ENCODE measurements around the gene SLC34A2.

DNA sequence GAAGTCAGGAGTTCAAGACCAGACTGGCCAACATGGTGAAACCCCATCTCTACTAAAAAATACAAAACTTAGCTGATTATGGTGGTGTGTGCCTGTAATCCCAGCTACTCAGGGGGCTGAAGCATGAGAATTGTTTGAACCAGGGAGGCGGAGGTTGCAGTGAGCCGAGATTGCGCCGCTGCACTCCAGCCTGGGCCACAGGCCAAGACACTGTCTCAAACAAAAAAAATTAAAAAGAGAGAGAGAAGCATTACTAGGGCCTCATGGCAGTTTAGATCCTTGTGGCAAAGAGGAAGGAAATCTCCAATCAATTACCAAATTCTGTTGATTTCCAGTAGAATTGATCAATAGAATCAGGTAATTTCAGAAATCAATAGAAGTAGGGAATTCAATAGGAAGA lies 16.8 kb upstream of the SLC34A2 start:
- TF ChIP-seq, protein P1, sequence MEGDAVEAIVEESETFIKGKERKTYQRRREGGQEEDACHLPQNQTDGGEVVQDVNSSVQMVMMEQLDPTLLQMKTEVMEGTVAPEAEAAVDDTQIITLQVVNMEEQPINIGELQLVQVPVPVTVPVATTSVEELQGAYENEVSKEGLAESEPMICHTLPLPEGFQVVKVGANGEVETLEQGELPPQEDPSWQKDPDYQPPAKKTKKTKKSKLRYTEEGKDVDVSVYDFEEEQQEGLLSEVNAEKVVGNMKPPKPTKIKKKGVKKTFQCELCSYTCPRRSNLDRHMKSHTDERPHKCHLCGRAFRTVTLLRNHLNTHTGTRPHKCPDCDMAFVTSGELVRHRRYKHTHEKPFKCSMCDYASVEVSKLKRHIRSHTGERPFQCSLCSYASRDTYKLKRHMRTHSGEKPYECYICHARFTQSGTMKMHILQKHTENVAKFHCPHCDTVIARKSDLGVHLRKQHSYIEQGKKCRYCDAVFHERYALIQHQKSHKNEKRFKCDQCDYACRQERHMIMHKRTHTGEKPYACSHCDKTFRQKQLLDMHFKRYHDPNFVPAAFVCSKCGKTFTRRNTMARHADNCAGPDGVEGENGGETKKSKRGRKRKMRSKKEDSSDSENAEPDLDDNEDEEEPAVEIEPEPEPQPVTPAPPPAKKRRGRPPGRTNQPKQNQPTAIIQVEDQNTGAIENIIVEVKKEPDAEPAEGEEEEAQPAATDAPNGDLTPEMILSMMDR (IDR thresholded peaks at IDR 0.05): no peak
- TF ChIP-seq ZFX (IDR thresholded peaks at IDR 0.05; ENCODE audit: borderline replicate concordance): no peak
